ENCODE data around the gene LYPD3.
A peak's percentile ranks its signal among the peaks of the same experiment; 100 is the strongest.

The LYPD3 gene

GRCh38 chr19:43465468-43466120, at the start of gene LYPD3:
LYPD3 (minus strand) TSS chr19:43465608; CDS start chr19:43465571, 37 bp downstream.
- DNase-seq: no peak

DNA sequence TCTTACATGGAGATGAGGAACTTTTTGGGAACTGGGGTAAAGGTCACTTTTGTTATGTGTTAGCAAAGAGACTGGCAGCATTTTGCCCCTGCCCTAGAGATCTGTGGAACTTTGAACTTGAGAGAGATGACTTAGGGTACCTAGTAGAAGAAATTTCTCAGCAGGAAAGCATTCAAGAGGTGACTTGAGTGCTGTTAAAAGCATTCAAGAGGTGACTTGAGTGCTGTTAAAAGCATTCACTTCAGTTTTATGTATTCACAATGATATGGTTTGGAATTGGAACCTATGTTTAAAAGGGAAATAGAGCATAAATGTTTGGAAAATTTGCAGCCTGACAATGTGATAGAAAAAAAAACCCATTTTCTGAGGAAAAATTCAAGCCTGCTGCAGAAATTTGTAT, 47.0 kb upstream of the LYPD3 start:
- peak; percentile 73 for DNase-seq

- DNase-seq: no peak
Observed at GRCh38 chr19:43511324-43511723, 45.9 kb upstream of the LYPD3 start.

DNA sequence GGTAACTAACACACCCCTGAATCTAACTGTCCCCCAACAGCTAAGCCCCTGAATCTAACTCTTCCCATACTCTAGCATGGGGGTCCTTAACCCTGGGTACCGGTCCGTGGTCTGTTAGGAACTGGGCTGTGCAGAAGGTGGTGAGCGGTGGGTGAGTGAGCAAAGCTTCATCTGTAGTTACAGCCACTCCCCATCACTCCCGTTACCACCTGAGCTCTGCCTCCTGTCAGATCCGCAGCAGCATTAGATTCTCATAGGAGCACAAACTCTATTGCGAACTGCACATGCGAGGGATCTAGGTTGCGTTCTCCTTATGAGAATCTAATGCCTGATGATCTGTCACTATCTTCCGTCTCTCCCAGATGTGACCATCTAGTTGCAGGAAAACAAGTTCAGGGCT, 45.3 kb upstream of the LYPD3 start:
- no peak for DNase-seq

GRCh38 chr19:43507880-43508279, 42.5 kb upstream of the LYPD3 start:
- DNase-seq: no peak

DNA sequence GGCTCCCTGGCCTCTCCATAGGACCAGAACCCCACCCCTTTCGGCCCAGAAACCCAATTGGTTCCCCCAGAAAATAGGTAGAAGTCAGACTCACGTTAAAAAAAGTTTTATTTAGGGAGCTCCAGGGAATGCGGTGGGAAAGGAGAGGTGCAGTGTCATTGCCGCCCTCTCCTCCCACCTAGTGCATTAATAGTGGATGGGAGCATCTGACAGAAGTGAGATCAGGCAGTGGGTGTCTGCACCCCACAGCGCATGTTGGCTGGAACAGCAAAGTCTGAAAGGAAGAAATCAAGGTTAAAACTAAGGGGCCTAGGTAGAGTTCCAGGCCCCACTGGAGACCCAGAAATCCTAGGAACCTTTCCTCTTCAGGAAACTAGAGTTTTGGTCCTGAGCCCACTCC, 41.2 kb upstream of the LYPD3 start:
- no peak for DNase-seq

DNA sequence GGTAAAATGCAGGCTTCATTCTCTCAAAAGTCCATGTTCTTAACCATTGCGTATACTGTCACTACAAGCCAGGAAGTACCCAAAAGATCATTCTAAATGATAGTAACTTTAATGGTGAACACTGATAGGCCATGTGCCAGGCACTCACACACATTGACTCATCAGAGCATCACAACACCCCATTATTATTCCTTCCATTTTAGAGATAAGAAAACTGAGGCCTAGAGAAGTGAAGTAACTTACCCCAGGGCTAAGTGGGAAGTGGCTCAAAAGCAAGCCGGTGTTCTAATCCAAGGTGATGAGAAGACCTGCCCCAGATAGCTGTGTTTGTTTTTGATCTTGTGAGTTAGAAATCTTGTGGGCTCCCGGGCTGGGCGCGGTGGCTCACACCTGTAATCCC, 40.5 kb upstream of the LYPD3 start:
- DNase-seq: no peak

GRCh38 chr19:43505186-43505456, 39.7 kb upstream of the LYPD3 start:
- no peak for DNase-seq

GRCh38 chr19:43504426-43505185, 39.2 kb upstream of the LYPD3 start, which contains the start of gene PHLDB3:
PHLDB3 (minus strand) TSS chr19:43504746; CDS start chr19:43504118, 628 bp downstream.
- DNase-seq: no peak

DNA sequence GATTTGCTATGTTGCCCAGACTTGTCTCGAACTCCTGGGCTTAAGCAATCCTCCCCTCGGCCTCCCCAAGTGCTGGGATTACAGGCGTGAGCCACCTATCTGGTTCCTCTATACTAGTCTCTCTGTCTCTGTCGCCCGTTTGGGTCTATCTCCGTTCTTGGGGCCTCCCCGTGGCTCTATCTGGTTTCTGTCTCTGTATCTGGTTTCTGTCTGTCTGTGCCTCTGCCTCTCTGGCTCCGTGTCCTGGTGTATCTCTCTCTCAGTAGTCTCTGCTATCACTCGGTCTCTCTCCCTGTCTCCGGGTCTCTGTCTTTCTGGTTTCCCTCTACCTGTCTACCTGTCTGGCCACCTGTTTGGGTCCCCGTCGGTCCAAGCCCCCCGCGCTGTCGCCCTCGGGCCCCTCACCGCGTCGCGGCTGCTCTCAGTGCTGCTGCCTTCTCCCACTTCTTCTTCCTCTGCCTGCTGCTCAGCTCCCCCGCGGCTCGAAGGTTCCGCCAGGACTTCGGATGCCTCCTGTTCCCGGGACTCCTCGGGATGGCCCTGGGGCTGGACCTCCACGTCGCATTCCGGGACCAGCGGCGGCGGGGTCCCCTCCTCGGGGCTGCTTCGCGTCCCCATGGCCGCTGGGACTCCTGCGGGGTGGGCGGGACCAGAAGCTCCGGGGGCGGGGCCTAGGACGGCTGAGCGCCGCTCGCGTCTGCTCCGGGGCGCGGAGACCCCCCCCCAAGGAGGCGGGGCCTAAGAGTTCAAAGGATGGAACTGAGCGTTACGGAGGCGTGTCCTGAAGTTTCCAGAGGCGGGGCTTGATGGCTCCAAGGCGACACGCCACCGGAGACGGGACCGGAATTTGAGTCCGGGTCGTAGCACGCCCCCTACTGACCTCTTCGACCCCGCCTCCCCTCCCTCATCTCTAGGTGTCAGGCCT, 38.4 kb upstream of the LYPD3 start:
- DNase-seq: peak; percentile 60

DNA sequence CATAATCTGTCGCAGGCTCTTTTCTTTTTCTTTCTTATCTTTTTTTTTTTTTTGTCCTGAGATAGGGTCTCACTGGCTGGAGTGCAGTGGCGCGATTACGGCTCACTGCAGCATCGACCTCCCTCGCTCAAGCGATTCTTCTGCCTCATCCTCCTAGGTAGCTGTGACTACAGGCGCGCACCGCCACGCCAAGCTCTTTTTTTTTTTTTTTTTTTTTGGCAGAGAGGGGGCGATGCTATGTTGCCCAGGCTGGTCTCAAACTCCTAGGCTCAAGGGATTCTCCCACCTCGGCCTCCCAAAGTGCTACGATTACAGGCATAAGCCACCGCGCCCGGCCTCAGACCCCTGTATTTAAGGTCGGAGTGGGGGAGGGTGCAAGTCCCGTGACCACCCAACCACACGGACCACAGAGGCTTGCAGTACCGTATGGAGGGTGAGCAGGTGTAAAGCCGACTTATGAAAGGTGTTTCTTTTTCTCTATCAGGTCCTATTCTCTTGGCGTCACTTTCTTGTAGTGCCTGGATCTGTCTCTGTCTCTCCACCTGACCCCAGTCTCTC, 37.1 kb upstream of the LYPD3 start:
- DNase-seq: no peak

- no peak for DNase-seq
Observed at GRCh38 chr19:43501661-43502418, 36.4 kb upstream of the LYPD3 start.

DNA sequence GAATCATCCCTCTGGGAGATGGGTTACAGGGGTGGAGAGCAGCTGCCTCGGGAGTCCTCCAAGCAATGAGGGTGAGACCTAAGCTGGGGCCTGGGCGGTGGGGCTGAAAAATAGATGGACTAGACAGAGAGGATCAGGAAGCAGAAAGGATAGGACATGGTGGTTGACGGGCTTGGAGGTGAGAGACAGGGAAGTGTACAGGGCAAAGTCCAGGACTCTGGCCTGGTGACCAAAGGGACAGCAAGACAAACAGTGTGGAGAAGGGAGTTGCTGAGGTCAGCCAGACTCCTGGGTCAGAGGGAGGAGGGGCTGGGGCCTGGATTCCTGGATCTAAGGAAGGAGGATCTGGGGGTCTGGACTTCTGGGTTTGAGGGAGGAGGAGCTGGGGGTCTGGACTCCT, 33.6 kb upstream of the LYPD3 start:
- no peak for DNase-seq

DNA sequence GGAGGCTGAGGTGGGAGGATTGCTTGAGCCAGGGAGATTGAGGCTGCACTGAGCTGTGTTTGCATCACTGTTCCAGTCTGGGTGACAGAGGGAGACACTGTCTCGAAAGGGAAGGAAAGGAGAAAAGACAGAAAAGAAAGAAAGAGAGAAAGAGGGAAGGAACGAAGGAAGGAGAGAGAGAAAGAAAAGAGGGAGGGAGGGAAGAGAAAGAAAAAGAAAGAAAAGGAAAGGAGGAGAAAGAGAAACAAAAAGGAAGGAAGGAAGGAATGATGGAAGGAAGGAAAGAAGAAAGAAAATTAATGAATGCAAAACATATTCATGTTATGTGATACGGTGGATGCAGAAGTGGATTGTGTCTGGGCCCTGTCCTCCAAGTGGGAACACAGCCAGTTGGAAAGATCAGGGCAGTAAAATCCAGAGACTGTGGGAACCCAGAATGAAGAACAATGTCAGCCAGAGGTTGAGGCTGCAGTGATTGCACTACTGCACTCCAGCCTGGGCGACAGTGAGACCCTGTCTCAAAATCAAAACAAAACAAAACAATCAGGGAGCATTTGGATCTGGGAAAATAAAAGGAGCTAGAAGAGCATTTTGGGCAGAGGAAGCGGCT, 32.9 kb upstream of the LYPD3 start:
- DNase-seq: no peak

DNA sequence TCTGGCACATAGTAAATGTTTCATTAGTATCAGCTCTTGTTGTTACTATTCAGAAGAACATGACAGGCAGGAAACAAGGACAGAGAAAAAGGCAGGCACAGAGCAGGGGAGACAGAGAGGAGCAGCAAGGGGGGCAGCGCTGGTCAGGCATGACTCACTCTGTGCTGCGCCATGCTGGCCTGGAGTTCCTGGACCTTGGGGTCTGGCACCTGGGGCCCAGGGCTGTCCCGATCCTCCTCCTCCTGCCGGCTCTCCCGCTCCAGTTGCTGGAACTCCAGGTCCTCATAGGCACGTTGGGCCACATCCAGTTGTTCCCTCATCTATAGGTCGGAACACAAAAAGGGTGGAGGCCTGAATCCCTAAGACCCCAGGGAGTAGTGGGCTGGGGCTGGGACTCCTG, 31.6 kb upstream of the LYPD3 start:
- DNase-seq: no peak

DNA sequence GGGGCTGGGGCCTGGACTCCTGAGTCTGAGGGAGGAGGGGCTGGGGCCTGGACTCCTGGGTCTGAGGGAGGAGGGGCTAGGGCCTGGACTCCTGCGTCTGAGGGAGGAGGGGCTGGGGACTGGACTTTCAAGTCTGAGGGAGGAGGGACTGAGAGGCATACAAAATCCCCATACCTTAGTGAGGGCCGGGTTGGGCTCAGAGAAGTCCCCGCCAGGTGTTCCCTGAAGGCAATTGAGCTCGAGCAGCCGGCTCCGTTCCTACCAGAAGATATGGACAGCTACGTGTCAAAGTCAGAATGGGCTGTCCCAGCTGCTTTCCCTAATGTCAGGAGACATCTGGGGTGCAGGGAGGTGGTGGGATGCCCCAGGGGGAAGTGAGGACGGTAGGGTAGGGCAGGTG, 29.7 kb upstream of the LYPD3 start:
- no peak for DNase-seq

GRCh38 chr19:43490759-43491158, 25.4 kb upstream of the LYPD3 start:
- DNase-seq: no peak

DNA sequence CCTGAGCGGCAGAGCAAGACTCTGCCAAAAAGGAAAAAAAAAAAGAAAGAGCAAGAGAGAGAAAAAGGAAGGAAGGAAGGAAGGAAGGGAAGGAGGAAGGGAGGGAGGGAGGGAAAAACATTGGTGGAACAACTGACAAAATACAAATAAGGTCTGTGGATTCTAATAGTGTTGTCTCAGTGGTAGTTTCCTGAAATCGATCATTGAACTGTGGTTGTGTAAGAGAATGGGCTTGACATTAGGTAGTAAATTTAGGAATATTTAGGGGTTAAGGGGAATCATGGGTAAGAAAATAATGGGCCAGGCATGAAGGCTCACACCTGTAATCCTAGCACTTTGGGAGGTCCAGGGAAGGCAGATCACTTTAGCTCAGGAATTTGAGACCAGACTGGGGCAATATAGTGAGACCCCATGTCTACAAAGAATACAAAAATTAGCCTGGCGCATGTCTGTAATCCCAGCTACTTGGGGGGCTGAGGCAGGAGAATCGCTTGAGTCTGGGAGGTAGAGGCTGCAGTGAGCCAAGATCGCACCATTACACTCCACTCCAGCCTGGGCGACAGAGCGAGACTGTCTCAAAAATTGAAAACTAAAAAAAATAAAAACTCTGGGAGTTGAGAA, 24.7 kb upstream of the LYPD3 start:
- no peak for DNase-seq

GRCh38 chr19:43489310-43489709, 23.9 kb upstream of the LYPD3 start:
- DNase-seq: no peak

- DNase-seq: no peak
Observed at GRCh38 chr19:43488179-43488578, 22.8 kb upstream of the LYPD3 start.

- DNase-seq: no peak
Observed at GRCh38 chr19:43486412-43486811, 21.0 kb upstream of the LYPD3 start.

DNA sequence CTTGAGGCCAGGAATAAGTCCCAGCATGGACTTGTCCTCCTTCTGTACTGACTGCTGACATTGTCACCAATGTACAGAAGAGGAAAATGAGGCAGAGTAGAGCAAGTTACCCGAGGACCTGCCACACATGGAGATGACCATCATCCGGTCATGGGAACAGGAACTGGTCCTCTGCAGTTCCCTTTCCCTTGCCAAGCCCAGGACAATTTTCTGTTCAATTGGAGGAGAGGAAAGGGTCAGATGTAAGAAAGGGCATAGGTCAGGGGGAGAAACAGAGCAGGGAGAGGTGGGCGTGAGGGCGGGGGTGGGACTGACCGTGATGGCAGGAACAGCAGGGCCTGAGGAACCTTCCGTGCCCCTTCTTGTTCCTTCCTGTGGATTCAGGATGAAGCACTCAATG, 20.5 kb upstream of the LYPD3 start:
- DNase-seq: no peak
